ENCODE results near the gene RTN4.

The RTN4 gene

DNA sequence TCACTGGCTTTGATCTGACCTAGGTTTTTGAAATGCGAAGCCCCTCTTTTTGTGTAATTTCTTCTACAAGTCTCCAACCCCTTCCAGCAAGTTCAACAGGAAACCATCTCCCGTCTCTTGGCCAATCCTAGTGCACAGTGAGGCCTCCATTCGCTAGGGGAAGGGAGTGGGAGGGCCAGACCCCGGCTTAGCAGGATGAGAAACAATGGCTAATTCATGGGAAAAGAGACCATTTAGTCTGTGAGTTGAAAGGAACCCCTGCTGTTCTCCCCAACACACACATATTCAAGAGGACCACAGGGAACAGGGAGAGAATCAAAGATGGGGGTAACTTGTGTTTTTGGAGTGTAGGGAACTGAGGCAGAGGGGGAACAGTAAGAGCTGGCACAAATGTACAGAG is 83.0 kb downstream of the RTN4 start:
- no peak for DNase-seq (ENCODE audit: low spot score)
- TF ChIP-seq, protein P1, sequence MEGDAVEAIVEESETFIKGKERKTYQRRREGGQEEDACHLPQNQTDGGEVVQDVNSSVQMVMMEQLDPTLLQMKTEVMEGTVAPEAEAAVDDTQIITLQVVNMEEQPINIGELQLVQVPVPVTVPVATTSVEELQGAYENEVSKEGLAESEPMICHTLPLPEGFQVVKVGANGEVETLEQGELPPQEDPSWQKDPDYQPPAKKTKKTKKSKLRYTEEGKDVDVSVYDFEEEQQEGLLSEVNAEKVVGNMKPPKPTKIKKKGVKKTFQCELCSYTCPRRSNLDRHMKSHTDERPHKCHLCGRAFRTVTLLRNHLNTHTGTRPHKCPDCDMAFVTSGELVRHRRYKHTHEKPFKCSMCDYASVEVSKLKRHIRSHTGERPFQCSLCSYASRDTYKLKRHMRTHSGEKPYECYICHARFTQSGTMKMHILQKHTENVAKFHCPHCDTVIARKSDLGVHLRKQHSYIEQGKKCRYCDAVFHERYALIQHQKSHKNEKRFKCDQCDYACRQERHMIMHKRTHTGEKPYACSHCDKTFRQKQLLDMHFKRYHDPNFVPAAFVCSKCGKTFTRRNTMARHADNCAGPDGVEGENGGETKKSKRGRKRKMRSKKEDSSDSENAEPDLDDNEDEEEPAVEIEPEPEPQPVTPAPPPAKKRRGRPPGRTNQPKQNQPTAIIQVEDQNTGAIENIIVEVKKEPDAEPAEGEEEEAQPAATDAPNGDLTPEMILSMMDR (IDR thresholded peaks at IDR 0.05; ENCODE audit: extremely low read depth, missing control alignments) = no peak

DNA sequence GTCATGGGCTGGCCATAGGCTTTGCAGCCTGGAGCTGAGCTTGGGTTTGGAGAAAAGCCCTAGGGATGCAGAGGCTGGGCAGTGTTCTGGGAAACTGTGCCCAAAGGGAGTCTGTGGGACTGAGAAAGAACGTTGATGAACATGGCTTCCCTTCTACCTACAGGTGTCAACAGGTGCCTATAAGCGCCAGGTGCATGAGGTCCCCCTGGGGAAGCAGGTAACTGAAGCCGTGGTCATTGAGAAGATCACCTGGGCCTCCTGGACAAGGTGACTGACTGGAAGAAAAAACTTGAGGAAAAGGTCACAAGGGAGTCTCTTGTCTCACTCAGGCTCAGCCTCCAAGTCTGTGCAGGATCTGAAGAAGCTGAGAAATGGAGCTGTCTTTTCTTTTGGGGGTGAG is 83.4 kb downstream of the RTN4 start:
- TF ChIP-seq, protein P1 (IDR thresholded peaks at IDR 0.05; ENCODE audit: extremely low read depth, missing control alignments) = no peak
- no peak for DNase-seq (ENCODE audit: low spot score)

DNA sequence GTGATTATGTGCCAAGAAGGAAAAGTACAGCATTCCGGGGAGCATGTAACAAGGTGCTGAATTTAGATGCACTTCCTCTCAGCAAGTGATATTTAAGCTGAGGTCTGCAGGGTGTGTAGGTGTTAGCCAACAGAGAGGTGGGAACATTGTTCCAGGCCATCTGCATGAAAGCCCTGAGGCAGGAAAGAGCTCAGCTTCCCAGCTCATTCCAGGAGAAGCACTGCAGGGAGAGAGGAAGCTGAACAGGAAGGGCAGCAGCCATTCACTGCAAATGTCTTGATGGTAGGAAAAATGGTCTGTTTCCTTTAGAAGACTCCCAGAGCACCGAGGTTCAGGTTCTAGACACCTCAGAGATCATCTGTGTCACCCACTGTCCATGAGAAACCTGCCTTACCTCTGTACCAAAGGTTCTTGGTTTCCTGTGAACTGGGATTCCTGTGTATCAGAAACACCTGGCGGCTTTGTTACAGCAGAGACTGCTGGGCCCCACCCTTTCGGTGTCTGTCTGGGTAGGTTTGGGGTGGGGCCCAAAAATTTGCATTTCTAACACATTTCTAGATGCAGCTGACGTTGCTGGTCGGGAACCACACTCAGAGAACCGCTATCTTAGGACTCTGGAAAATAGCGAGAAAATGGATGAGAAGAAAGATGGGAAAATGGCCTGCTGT is 84.0 kb downstream of the RTN4 start:
- TF ChIP-seq, protein P1 (IDR thresholded peaks at IDR 0.05; ENCODE audit: extremely low read depth, missing control alignments) = no peak

DNA sequence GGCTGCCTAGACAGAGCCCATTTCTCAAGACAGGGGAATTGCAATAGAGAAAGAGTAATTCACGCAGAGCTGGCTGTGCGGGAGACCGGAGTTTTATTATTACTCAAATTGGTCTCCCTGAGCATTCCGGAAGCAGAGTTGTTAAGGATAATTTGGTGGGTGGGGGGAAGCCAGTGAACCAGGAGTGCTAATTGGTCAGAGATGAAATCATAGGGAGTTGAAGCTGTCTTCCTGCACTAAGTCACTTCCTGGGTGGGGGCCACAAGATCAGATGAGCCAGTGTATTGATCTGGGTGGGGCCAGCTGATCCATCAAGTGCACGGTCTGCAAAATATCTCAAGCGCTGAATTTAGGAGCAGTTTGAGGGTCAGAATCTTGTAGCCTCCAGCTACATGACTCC is 84.8 kb downstream of the RTN4 start:
- no peak for DNase-seq (ENCODE audit: low spot score)
- TF ChIP-seq, protein P1 (IDR thresholded peaks at IDR 0.05; ENCODE audit: extremely low read depth, missing control alignments) = no peak

More for the DNA sequence above, 84.0 kb downstream of the RTN4 start:
- DNase-seq (ENCODE audit: low spot score) = no peak

DNA sequence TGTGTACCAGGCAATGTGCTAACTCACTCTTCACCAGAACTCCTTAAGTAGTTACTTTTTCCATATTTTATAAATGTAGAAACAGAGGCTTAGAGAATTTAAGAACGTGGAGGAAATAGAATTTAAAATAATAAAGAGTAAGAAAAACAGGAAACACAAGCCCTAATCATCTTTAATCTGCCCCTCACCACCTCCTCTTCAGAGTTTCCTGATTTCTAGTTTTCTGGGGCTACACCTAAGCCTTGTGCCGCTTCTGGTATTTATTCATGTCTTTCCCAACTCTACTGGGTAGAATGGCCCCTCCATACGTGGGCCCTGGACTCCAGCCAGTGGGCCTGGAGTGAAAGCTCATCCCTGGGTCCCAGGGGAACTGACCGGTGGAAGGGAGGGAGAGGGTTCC is 85.4 kb downstream of the RTN4 start:
- TF ChIP-seq, protein P1 (IDR thresholded peaks at IDR 0.05; ENCODE audit: extremely low read depth, missing control alignments) = no peak
- no peak for DNase-seq (ENCODE audit: low spot score)

DNA sequence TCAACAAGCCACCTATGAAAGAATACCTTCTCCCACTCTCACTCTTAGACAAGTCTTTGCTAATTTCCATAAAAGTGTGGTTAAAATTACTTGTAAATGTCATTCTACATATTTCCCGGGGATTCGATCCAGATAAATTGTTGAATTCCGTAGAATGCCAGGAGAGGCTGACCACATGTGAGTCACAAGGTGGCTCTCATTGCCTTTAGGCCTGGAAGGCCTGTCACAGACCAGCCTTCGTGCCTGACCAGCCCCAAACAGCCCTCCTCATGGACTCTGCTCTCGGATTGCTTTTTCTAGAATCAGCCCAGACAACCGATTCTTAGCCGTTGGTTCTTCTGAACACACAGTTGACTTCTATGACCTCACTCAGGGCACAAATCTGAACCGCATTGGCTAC is 86.0 kb downstream of the RTN4 start:
- TF ChIP-seq, protein P1 (IDR thresholded peaks at IDR 0.05; ENCODE audit: extremely low read depth, missing control alignments) = no peak
- no peak for DNase-seq (ENCODE audit: low spot score)

DNA sequence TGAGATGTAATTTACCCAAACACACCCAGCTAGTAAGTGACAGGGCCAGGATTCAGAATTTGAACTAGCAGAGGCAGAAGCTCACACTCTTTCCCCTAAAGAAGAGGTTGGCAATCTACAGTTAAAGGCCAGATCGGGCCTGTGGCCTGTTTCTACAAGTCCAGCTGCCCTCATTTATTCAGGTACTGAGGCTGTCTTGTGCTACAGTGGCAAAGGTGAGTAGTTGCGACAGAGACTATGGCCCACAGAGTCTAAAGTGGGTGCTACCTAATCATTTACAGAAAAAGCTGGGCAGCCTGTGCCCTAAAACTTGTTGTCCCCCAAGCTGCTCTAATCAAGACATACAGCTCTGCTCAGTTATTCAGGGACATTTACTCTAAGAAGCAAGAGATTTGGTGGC is 86.8 kb downstream of the RTN4 start:
- DNase-seq (ENCODE audit: low spot score) = no peak
- TF ChIP-seq, protein P1 (IDR thresholded peaks at IDR 0.05; ENCODE audit: extremely low read depth, missing control alignments) = no peak

Measured in GM20000 (cell line).